ENCODE measurements around the gene GLIPR1L1. TPM values are rescaled to one million over a fixed set of nuclear protein-coding genes. Genes with fewer than 3 reads are reported as not detected.

GLIPR1L1 gene
- total RNA-seq, 1 donor: not detected

- H3K4me3 ChIP-seq (ENCODE audit: low read depth, low read length): no peak overlapping the region
- DNase-seq (ENCODE audit: low read depth): no peak
- TF ChIP-seq, protein P1, sequence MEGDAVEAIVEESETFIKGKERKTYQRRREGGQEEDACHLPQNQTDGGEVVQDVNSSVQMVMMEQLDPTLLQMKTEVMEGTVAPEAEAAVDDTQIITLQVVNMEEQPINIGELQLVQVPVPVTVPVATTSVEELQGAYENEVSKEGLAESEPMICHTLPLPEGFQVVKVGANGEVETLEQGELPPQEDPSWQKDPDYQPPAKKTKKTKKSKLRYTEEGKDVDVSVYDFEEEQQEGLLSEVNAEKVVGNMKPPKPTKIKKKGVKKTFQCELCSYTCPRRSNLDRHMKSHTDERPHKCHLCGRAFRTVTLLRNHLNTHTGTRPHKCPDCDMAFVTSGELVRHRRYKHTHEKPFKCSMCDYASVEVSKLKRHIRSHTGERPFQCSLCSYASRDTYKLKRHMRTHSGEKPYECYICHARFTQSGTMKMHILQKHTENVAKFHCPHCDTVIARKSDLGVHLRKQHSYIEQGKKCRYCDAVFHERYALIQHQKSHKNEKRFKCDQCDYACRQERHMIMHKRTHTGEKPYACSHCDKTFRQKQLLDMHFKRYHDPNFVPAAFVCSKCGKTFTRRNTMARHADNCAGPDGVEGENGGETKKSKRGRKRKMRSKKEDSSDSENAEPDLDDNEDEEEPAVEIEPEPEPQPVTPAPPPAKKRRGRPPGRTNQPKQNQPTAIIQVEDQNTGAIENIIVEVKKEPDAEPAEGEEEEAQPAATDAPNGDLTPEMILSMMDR (IDR thresholded peaks at IDR 0.05; ENCODE audit: insufficient read depth, low read depth, low read length): no peak
Measured at GRCh38 chr12:75419841-75420240, 85.4 kb downstream of the GLIPR1L1 start.

Other genes with a start within 250 kb of the GLIPR1L1 start
- gene KCNC2, start 124.8 kb upstream of the GLIPR1L1 start, total RNA-seq: 0.43 TPM in 1 of 2 replicates, not detected in the other
- gene CAPS2, start 4.3 kb upstream of the GLIPR1L1 start, total RNA-seq: 7.8 and 10.0 TPM in 2 replicates
- gene GLIPR1L2, start 56.4 kb downstream of the GLIPR1L1 start, total RNA-seq: 0.32 and 0.43 TPM in 2 replicates
- 51.5 and 60.0 TPM in 2 replicates for gene GLIPR1, start 146.1 kb downstream of the GLIPR1L1 start, total RNA-seq
- 27.4 and 31.1 TPM in 2 replicates for gene KRR1, start 176.9 kb downstream of the GLIPR1L1 start, total RNA-seq

All from fibroblast of villous mesenchyme (primary cell).